Stomach (tissue), 19 donors: ENCODE measurements around the gene STAU1. TPM values are rescaled to one million over a fixed set of nuclear protein-coding genes. Genes with fewer than 3 reads are reported as not detected.

Source experiments
- DNase-seq, 2 donors: peaks; one replicate each; pipeline versions ENCODE4 v3.0.0 to v3.0.0-alpha.2; 2013 to 2019
- H3K27ac ChIP-seq, 5 donors: fragments of 200-600 bp in 4 of 5; sonication (generic) in 4 of 5; one replicate each; pipeline ENCODE4 v1.5.1; 2013 to 2019; ENCODE audit warnings: mild to moderate bottlenecking in 1 of 5, moderate library complexity in 1 of 5
- H3K27me3 ChIP-seq, 3 donors: fragments of 200-600 bp; sonication (generic); one replicate each; pipeline ENCODE4 v1.5.1; 2017 to 2019; ENCODE audit warnings: mixed run types in 1 of 3
- H3K36me3 ChIP-seq, 4 donors: fragments of 200-600 bp; sonication (generic); 1 replicate in 3 of 4; 2 replicates in 1 of 4; pipeline ENCODE4 v1.5.1; 2016 to 2019
- H3K4me1 ChIP-seq, 4 donors: fragments of 200-600 bp; sonication (generic); one replicate each; pipeline ENCODE4 v1.5.1; 2016 to 2019
- H3K4me3 ChIP-seq, 4 donors: fragments of 200-600 bp; sonication (generic) in 3 of 4; one replicate each; pipeline ENCODE4 v1.5.1; 2016 to 2019; ENCODE audit warnings: mild to moderate bottlenecking in 1 of 4
- H3K9me3 ChIP-seq, 4 donors: fragments of 200-600 bp; sonication (generic); one replicate each; pipeline ENCODE4 v1.5.1; 2016 to 2019
- EP300 ChIP-seq: sonication (generic); formaldehyde crosslinking; IDR thresholded peaks from one replicate; pipeline ENCODE4 v1.6.1; 2017; ENCODE audit warnings: antibody characterized with exemption
- POLR2A ChIP-seq, 4 donors: fragments of 450-650 bp; IDR thresholded peaks; one replicate each; pipeline ENCODE4 v1.6.1; 2016; ENCODE audit warnings: antibody characterized with exemption in 4 of 4, control low read depth in 2 of 4, mild to moderate bottlenecking in 1 of 4, moderate library complexity in 1 of 4
- POLR2AphosphoS5 ChIP-seq, 3 donors: sonication (generic); formaldehyde crosslinking; IDR thresholded peaks; one replicate each; pipeline ENCODE4 v1.6.1; 2016; ENCODE audit warnings: antibody characterized with exemption in 3 of 3
- WGBS, 5 donors: extraction: QIAGEN DNeasy Blood & Tissue Kit in 3 of 5; methylation state at CpG; one replicate each; pipeline versions ENCODE4 v1.1.5 to v1.1.7; 2013 to 2018; 5-methylcytosine and 5-hydroxymethylcytosine counted together
- intact Hi-C: fragments of 100-400 bp; cut with DNase I; formaldehyde crosslinking; loops from one replicate; pipeline ENCODE4 v1.15.1; 2023; ENCODE audit warnings: low total_unique reads
- long read RNA-seq, 10 donors: transcript quantifications; one replicate each; lab custom pipeline, GENCODE V29; 2026
- polyA plus RNA-seq, 3 donors: library from polyadenylated mRNA; stranded (reverse); fragments of 200-250 nt; gene quantifications; one replicate each; pipeline ENCODE4 v1.2.3, GENCODE V29; 2013
- total RNA-seq, 5 donors: library from RNA; depleted of rRNA; stranded (reverse); fragments of >200 nt; gene quantifications; one replicate each; pipeline versions ENCODE4 v1.1.0 to v1.2.3, GENCODE V29; 2014 to 2016
- TF ChIP-seq, protein P1 (sequence below), 7 experiments: fragments of 450-650 bp in 4 of 7; fragments of 200-600 bp in 3 of 7; sonication (generic) in 3 of 7; IDR thresholded peaks; one replicate each; pipeline ENCODE4 v1.5.1; 2016 to 2019; ENCODE audit warnings: antibody characterized with exemption in 7 of 7, control low read depth in 2 of 7, mild to moderate bottlenecking in 1 of 7
- donor health status: healthy with polysubstance abuse.
- donor health status: Bipolar disorder and iron deficiency.
- donor health status: healthy.

STAU1 gene, protein sequence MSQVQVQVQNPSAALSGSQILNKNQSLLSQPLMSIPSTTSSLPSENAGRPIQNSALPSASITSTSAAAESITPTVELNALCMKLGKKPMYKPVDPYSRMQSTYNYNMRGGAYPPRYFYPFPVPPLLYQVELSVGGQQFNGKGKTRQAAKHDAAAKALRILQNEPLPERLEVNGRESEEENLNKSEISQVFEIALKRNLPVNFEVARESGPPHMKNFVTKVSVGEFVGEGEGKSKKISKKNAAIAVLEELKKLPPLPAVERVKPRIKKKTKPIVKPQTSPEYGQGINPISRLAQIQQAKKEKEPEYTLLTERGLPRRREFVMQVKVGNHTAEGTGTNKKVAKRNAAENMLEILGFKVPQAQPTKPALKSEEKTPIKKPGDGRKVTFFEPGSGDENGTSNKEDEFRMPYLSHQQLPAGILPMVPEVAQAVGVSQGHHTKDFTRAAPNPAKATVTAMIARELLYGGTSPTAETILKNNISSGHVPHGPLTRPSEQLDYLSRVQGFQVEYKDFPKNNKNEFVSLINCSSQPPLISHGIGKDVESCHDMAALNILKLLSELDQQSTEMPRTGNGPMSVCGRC
- total RNA-seq (100 to 1,000 TPM in 1 of 5 donors, 10 to 100 TPM in 4; 33.9 to 129 (median 77.3) TPM), polyA plus RNA-seq (10 to 100 TPM; 33.0 to 59.3 (median 38.4) TPM)
- long read RNA-seq, donor 1, result 0 reads
- long read RNA-seq, donor 2, partial matches to known transcripts, result 0 of 8 reads
- long read RNA-seq, donor 2, other reads (novel, unspliced or antisense), result 0 of 8 reads
- long read RNA-seq, donor 3, partial matches to known transcripts, result 32 of 34 reads
- long read RNA-seq, donor 3, other reads (novel, unspliced or antisense), result 0 of 34 reads
- long read RNA-seq, donor 4, partial matches to known transcripts, result 0 of 2 reads
- long read RNA-seq, donor 4, other reads (novel, unspliced or antisense), result 0 of 2 reads
- long read RNA-seq, donor 5, transcript STAU1-203 (13 exons, 3,211 nt), result major isoform, 6 of 46 reads
- long read RNA-seq, donor 5, partial matches to known transcripts, result 37 of 46 reads
- long read RNA-seq, donor 5, other reads (novel, unspliced or antisense), result 0 of 46 reads
- long read RNA-seq, donor 6, transcript STAU1-203 (13 exons, 3,211 nt), result major isoform, 10 of 115 reads
- long read RNA-seq, donor 6, partial matches to known transcripts, result 90 of 115 reads
- long read RNA-seq, donor 6, other reads (novel, unspliced or antisense), result 6 of 115 reads
- long read RNA-seq, donor 7, partial matches to known transcripts, result 16 of 17 reads
- long read RNA-seq, donor 7, other reads (novel, unspliced or antisense), result 0 of 17 reads
- long read RNA-seq, donor 8, transcript STAU1-203 (13 exons, 3,211 nt), result major isoform, 10 of 31 reads
- long read RNA-seq, donor 8, partial matches to known transcripts, result 19 of 31 reads
- long read RNA-seq, donor 8, other reads (novel, unspliced or antisense), result 0 of 31 reads
- long read RNA-seq, donor 9, partial matches to known transcripts, result 13 of 18 reads
- long read RNA-seq, donor 9, other reads (novel, unspliced or antisense), result 0 of 18 reads
- long read RNA-seq, donor 10, transcript STAU1-203 (13 exons, 3,211 nt), result major isoform, 6 of 8 reads
- long read RNA-seq, donor 10, partial matches to known transcripts, result 0 of 8 reads
- long read RNA-seq, donor 10, other reads (novel, unspliced or antisense), result 0 of 8 reads

DNA sequence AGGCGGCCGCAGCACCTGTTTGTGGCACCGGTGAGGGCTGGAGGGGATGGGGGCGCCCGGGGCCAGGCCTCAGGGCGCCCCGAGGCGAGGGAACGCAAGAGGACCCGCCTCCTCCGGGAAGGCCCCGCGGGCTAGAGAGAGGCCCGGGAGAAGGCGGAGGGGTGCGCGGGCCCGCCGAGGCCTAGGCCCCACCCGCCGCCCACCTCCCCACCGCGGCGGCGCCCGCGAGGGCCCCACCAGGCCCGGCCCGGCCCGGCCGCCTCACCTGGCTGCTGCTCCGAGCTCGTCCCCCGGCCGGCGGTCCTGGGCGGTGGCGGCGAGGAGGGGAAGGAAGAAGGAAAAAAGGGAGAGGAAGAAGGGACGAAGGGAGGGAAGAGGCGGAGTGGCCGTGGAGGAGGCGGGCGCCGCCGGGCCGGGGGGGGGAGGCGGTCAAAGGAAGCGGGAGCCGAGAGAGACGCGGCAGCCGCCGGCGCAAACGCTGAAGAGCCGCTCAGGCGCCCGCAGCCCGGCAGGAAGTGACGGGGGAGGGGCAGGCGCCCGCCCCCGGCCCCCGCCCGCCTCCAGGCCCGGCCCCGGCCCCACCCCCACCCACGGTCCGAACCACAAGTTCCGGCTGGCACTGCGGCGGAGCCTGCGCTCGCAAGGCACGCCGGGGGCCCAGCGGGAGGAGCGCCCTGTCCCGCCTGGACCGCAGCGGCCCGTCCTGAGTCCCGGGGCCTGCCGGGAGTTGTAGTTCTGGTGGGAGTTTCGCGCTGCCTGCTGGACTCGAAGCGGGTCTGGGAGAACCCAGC, at the start of gene STAU1:
Gene STAU1, minus strand, starts transcription at position 484 of the 791 bp plus-strand sequence. CDS start 22,133 bp downstream, outside the sequence.
- WGBS, 5 donors, result 1% methylated on average over 56 to 88 of the region's 89 CpGs
- Histone ChIP-seq H3K27me3 (no peaks in the 10 kb centered on the region), H3K27ac (peak within 1 kb of the TSS; percentile 90 to 98 (median 95)), H3K4me3 (peak within 1 kb of the TSS; percentile 83 to 94 (median 91)), H3K4me1 (peaks cover 27 to 44% (median 37%) of the 10 kb centered on the region in 4 donors), H3K9me3 (no peaks in the 10 kb centered on the region), H3K36me3 (no peaks in the 10 kb centered on the region)
- intact Hi-C loops, result no loop called here
- TF ChIP-seq POLR2AphosphoS5 (IDR thresholded peaks at IDR 0.05) (peak; percentile 68 to 86 (median 84)), POLR2A (IDR thresholded peaks at IDR 0.05) (no peak)
- DNase-seq, result peak; percentile 97 to 99

DNA sequence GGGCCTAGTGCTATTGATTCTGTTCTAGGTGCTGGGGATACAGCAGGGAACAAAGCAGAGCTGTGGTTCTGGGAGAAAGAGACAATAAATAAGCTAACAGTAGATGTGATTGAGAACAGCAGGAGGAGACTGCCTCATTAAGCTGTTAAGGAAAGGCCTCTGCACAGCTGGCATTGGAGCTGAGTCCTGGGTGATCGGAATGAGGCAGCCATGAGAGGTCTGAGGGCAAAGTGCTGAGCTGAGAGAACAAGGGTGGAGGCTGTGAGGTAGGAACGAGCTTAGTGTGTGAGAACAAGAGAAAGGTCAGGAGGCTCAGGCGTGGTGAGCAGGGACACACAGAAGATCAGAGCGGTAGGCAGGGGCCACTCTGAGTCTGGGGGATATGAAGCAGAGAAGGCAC, 49.4 kb upstream of the STAU1 start:
- no peak for DNase-seq
- intact Hi-C loops, result no loop called here
- H3K4me1 ChIP-seq, result no peaks in the 10 kb centered on the region
- no peaks in the 10 kb centered on the region for H3K9me3 ChIP-seq
- H3K27me3 ChIP-seq, result no peaks in the 10 kb centered on the region
- TF ChIP-seq EP300, result no peak
- TF ChIP-seq POLR2A (IDR thresholded peaks at IDR 0.05), result no peak
- TF ChIP-seq POLR2AphosphoS5 (IDR thresholded peaks at IDR 0.05), result no peak
- TF ChIP-seq, protein P1, sequence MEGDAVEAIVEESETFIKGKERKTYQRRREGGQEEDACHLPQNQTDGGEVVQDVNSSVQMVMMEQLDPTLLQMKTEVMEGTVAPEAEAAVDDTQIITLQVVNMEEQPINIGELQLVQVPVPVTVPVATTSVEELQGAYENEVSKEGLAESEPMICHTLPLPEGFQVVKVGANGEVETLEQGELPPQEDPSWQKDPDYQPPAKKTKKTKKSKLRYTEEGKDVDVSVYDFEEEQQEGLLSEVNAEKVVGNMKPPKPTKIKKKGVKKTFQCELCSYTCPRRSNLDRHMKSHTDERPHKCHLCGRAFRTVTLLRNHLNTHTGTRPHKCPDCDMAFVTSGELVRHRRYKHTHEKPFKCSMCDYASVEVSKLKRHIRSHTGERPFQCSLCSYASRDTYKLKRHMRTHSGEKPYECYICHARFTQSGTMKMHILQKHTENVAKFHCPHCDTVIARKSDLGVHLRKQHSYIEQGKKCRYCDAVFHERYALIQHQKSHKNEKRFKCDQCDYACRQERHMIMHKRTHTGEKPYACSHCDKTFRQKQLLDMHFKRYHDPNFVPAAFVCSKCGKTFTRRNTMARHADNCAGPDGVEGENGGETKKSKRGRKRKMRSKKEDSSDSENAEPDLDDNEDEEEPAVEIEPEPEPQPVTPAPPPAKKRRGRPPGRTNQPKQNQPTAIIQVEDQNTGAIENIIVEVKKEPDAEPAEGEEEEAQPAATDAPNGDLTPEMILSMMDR (IDR thresholded peaks at IDR 0.05), result no peak
- 78 to 85% (median 83%) methylated on average over 4 of the region's 4 CpGs for WGBS, 5 donors
- H3K36me3 ChIP-seq, result peaks cover 87 to 100% (median 99%) of the 10 kb centered on the region in 4 donors
- H3K4me3 ChIP-seq, result no peak overlapping the region
- no peak overlapping the region for H3K27ac ChIP-seq

DNA sequence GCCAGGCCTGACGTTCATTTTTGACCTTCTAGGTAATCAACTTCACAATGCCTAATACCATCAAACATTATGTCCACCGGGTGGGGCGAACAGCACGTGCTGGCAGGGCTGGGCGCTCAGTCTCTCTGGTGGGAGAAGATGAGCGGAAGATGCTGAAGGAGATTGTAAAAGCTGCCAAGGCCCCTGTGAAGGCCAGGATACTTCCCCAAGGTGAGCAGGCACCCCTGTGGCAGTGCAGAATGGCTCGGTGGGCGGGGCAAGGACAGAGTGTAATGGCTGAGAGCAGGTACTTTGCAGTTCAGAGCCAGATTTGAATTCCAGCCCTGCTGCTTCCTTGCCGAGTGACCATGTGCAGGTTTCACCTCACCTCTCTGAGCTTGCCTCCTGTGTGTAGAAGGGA, 48.2 kb upstream of the STAU1 start:
- Histone ChIP-seq H3K27me3 (no peaks in the 10 kb centered on the region), H3K36me3 (peaks cover 85 to 99% (median 99%) of the 10 kb centered on the region in 4 donors), H3K4me3 (no peak overlapping the region), H3K4me1 (no peaks in the 10 kb centered on the region), H3K9me3 (no peaks in the 10 kb centered on the region), H3K27ac (no peak overlapping the region)
- intact Hi-C loops, result no loop called here
- TF ChIP-seq, protein P1 (IDR thresholded peaks at IDR 0.05), result no peak
- no peak for TF ChIP-seq POLR2A (IDR thresholded peaks at IDR 0.05)
- TF ChIP-seq POLR2AphosphoS5 (IDR thresholded peaks at IDR 0.05), result no peak
- no peak for TF ChIP-seq EP300
- WGBS, 5 donors, result 84 to 91% (median 85%) methylated on average over 9 of the region's 9 CpGs
- no peak for DNase-seq

DNA sequence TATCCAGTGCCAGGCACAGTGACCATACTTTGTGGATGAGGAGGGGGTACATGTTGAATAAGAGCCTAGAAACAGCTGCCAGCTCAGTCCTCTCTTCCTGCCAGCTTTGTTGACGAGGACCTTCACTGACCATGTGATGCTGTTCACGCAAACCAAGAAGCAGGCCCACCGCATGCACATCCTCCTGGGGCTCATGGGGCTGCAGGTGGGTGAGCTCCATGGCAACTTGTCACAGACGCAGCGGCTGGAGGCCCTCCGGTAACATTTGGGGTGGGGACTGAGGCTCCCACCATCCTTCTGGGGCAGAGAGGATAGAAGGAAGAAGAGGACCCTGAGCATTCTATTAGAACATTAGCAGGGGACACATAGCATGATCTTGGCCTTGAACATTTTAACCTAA, 46.7 kb upstream of the STAU1 start:
- no peak overlapping the region for H3K4me3 ChIP-seq
- TF ChIP-seq, protein P1 (IDR thresholded peaks at IDR 0.05), result no peak
- no peak for TF ChIP-seq POLR2A (IDR thresholded peaks at IDR 0.05)
- TF ChIP-seq POLR2AphosphoS5 (IDR thresholded peaks at IDR 0.05), result no peak
- no peak for TF ChIP-seq EP300
- intact Hi-C loops, result no loop called here
- no peak for DNase-seq
- H3K27ac ChIP-seq, result no peak overlapping the region
- H3K27me3 ChIP-seq, result no peaks in the 10 kb centered on the region
- H3K36me3 ChIP-seq, result peaks cover 85 to 99% (median 99%) of the 10 kb centered on the region in 4 donors
- H3K9me3 ChIP-seq, result no peaks in the 10 kb centered on the region
- WGBS, 5 donors, result 92 to 100% (median 97%) methylated on average over 6 of the region's 6 CpGs
- H3K4me1 ChIP-seq, result no peaks in the 10 kb centered on the region
